ENCODE measurements around the gene LRSAM1. TPM values are rescaled to one million over a fixed set of nuclear protein-coding genes. Genes with fewer than 3 reads are reported as not detected.

The LRSAM1 gene
- total RNA-seq, 1 donor from 2014 or later = 17.1 TPM

- no peak overlapping the region for H3K4me3 ChIP-seq (ENCODE audit: low read depth, low read length)
- DNase-seq (ENCODE audit: low read depth) = no peak
- no peak for TF ChIP-seq CTCF (conservative IDR thresholded peaks at IDR 0.05; ENCODE audit: low read depth, low read length)
Observed at GRCh38 chr9:127520941-127521918, 69.9 kb downstream of the LRSAM1 start.

- no peak for DNase-seq (ENCODE audit: low read depth)
- no peak for TF ChIP-seq CTCF (conservative IDR thresholded peaks at IDR 0.05; ENCODE audit: low read depth, low read length)
- H3K4me3 ChIP-seq (ENCODE audit: low read depth, low read length) = no peak overlapping the region
Observed at GRCh38 chr9:127521919-127522304, 70.6 kb downstream of the LRSAM1 start.

- no peak for DNase-seq (ENCODE audit: low read depth)
- H3K4me3 ChIP-seq (ENCODE audit: low read depth, low read length) = no peak overlapping the region
Observed at GRCh38 chr9:127522727-127523126, 71.4 kb downstream of the LRSAM1 start.

GRCh38 chr9:127523312-127523851 lies 72.1 kb downstream of the LRSAM1 start:
- TF ChIP-seq CTCF (conservative IDR thresholded peaks at IDR 0.05; ENCODE audit: low read depth, low read length) = peak; percentile 72
- no peak for DNase-seq (ENCODE audit: low read depth)
- no peak overlapping the region for H3K4me3 ChIP-seq (ENCODE audit: low read depth, low read length)

More at GRCh38 chr9:127522727-127523126, 71.4 kb downstream of the LRSAM1 start:
- no peak for TF ChIP-seq CTCF (conservative IDR thresholded peaks at IDR 0.05; ENCODE audit: low read depth, low read length)

- DNase-seq (ENCODE audit: low read depth) = no peak
- no peak overlapping the region for H3K4me3 ChIP-seq (ENCODE audit: low read depth, low read length)
- TF ChIP-seq CTCF (conservative IDR thresholded peaks at IDR 0.05; ENCODE audit: low read depth, low read length) = no peak
Observed at GRCh38 chr9:127524373-127524772, 73.1 kb downstream of the LRSAM1 start.

GRCh38 chr9:127525401-127526188 lies 74.3 kb downstream of the LRSAM1 start:
- TF ChIP-seq CTCF (conservative IDR thresholded peaks at IDR 0.05; ENCODE audit: low read depth, low read length) = peak; percentile 76
- no peak overlapping the region for H3K4me3 ChIP-seq (ENCODE audit: low read depth, low read length)
- DNase-seq (ENCODE audit: low read depth) = no peak

Measured in epithelial cell of proximal tubule (primary cell).